RWPE1 (cell line): ENCODE results near the gene PRR14L.

Experiments used
- CTCF ChIA-PET: fragments of 350-600 bp; sonication (Branson Sonifier 250); formaldehyde crosslinking; extraction: SDS; loops from one replicate; lab custom pipeline; 2021; lab: Yijun Ruan, JAX
- POLR2A ChIA-PET: fragments of 400-600 bp; formaldehyde crosslinking; extraction: SDS; loops from one replicate; lab custom pipeline; 2020; ENCODE audit warnings: antibody characterized with exemption; ENCODE audit not compliant: low non-redundant PET; lab: Yijun Ruan, JAX
- DNase-seq: peaks from one replicate; pipeline ENCODE4 v3.0.0; 2012; ENCODE audit warnings: low spot score
- H3K27ac ChIP-seq: fragments of 450-650 bp; 2 replicates; pipeline ENCODE4 v1.5.1; 2017
- CTCF ChIP-seq: fragments of 450-650 bp; conservative IDR thresholded peaks from 2 replicates; pipeline ENCODE4 v1.5.1; 2017; ENCODE audit warnings: low read depth, mild to moderate bottlenecking

Gene PRR14L

DNA sequence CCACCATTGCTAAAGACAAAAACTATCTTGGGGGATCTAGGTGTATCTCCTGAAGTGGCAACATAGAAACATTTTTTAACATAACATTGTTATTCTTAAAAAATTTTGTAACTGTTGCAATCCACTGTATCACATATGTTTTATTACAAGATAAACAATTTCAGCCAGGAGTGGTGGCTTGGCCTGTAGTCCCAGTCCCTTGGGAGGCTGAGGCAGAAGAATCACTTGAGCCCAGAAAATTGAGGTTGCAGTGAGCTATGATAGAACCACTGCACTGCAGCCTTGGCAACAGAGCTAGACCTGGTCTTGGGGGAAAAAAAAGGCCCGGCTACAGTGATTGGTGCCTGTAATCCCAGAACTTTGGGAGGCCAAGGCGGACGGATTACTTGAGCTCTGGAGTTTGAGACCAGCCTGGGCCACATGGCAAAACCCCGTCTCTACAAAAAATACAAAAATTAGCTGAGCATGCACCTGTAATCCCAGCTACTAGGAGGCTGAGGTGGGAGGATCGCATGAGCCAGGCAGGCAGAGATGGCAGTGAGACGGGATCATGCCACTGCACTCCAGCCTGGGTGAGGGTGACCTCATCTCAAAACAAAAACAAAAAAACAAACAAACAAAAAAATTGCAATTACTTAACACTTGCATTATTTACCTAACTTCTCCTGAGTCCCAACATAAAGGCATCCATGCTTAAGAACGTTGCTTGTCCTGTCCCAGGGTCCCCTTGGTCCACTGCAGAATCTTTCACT is 2.3 kb upstream of the PRR14L start:
- peak overlapping the region; percentile 94 for H3K27ac ChIP-seq
- POLR2A ChIA-PET: no interaction called here
- TF ChIP-seq CTCF: no peak
- CTCF ChIA-PET: no interaction called here
- DNase-seq: no peak

GRCh38 chr22:31750365-31751284 is 693 bp upstream of the PRR14L start:
- TF ChIP-seq CTCF: no peak
- H3K27ac ChIP-seq: peak overlapping the region; percentile 91
- ChIA-PET CTCF (no interaction called here), POLR2A (no interaction called here)
- no peak for DNase-seq

DNA sequence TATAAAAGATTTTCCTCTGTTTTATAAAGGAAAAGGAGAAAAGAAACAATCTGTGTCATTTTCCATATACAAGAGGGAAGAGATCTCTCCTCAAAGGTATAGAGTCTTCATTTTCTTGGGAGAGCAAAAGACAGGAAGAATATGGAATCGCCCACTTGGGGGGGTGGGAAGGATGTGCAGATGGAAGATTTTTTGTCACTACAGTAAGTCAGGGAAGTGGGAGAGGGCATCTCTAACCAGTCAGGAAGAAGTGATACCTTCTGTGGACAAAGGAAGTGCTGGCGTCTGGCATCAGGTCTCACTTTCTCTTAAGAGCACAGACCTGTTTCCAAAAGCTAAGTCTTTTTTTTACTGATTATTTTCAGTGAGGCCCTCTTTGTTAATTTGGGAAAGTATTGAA is 1.4 kb downstream of the PRR14L start:
- ChIA-PET CTCF (no interaction called here), POLR2A (no interaction called here)
- TF ChIP-seq CTCF: no peak
- H3K27ac ChIP-seq: no peak overlapping the region
- no peak for DNase-seq

- no peak for DNase-seq
- POLR2A ChIA-PET: no interaction called here
- CTCF ChIA-PET: no interaction called here
- TF ChIP-seq CTCF: no peak
- H3K27ac ChIP-seq: no peak overlapping the region
These were observed 2.5 kb downstream of the PRR14L start for GRCh38 chr22:31747441-31747840.

GRCh38 chr22:31743871-31744270 is 6.1 kb downstream of the PRR14L start:
- DNase-seq: no peak
- POLR2A ChIA-PET: interaction anchor here (0.6 kb wide), 1 partner anchor 214 kb away, joined by 8 read pairs; no protein-coding TSS in a partner anchor
- no peak for TF ChIP-seq CTCF
- CTCF ChIA-PET: no interaction called here
- H3K27ac ChIP-seq: no peak overlapping the region

GRCh38 chr22:31742682-31743081 is 7.2 kb downstream of the PRR14L start:
- no peak for TF ChIP-seq CTCF
- DNase-seq: no peak
- H3K27ac ChIP-seq: no peak overlapping the region
- ChIA-PET CTCF (no interaction called here), POLR2A (no interaction called here)
